Esophagus squamous epithelium (tissue), 5 donors: ENCODE measurements around the gene PINK1. TPM values are rescaled to one million over a fixed set of nuclear protein-coding genes. Genes with fewer than 3 reads are reported as not detected.

Source experiments
- DNase-seq: peaks from one replicate; lab custom pipeline; 2025; lab: John Stamatoyannopoulos, UW
- H3K27ac ChIP-seq, 4 donors: fragments of 200-600 bp; sonication (generic); one replicate each; pipeline ENCODE4 v1.5.1; 2016 to 2019; ENCODE audit warnings: mild to moderate bottlenecking in 1 of 4
- H3K27me3 ChIP-seq, 4 donors: fragments of 200-600 bp; sonication (generic); 1 replicate in 3 of 4; 2 replicates in 1 of 4; pipeline versions ENCODE4 v1.5.1 to v1.6.0; 2017 to 2021; ENCODE audit warnings: antibody characterized with exemption in 1 of 4
- H3K36me3 ChIP-seq, 3 donors: fragments of 200-600 bp; sonication (generic); one replicate each; pipeline ENCODE4 v1.5.1; 2016 to 2019
- H3K4me1 ChIP-seq, 3 donors: fragments of 200-600 bp; sonication (generic); one replicate each; pipeline ENCODE4 v1.5.1; 2017 to 2019
- H3K4me3 ChIP-seq, 4 donors: fragments of 200-600 bp; sonication (generic); 1 replicate in 3 of 4; 2 replicates in 1 of 4; pipeline ENCODE4 v1.5.1; 2016 to 2019; ENCODE audit warnings: mild to moderate bottlenecking in 2 of 4, moderate library complexity in 1 of 4
- H3K9me3 ChIP-seq, 3 donors: fragments of 200-600 bp; sonication (generic); one replicate each; pipeline ENCODE4 v1.5.1; 2016 to 2019
- CTCF ChIP-seq, 6 experiments: fragments of 450-650 bp in 4 of 6; fragments of 200-600 bp in 2 of 6; sonication (generic) in 2 of 6; IDR thresholded peaks; one replicate each; pipeline ENCODE4 v1.5.1; 2016 to 2019; ENCODE audit warnings: antibody characterized with exemption in 6 of 6, mild to moderate bottlenecking in 4 of 6, moderate library complexity in 4 of 6
- POLR2A ChIP-seq, 4 donors: fragments of 450-650 bp; IDR thresholded peaks; one replicate each; pipeline ENCODE4 v1.6.1; 2017; ENCODE audit warnings: antibody characterized with exemption in 4 of 4, mild to moderate bottlenecking in 4 of 4, moderate library complexity in 3 of 4
- WGBS, 2 donors: methylation state at CpG; one replicate each; pipeline ENCODE4 v1.1.5; 2018; 5-methylcytosine and 5-hydroxymethylcytosine counted together
- intact Hi-C: fragments of 100-400 bp; cut with DNase I; formaldehyde crosslinking; loops from one replicate; pipeline ENCODE4 v1.15.0; 2022
- total RNA-seq, 4 donors: library from RNA; depleted of rRNA; stranded (reverse); fragments of >200 nt; gene quantifications; one replicate each; pipeline ENCODE4 v1.1.0, GENCODE V29; 2016
- donor health status: DM: yes; HTN: yes; CAD: no.

The PINK1 gene
- total RNA-seq, 4 donors from 2014 or later: 55.0 to 110 (median 77.1) TPM

DNA sequence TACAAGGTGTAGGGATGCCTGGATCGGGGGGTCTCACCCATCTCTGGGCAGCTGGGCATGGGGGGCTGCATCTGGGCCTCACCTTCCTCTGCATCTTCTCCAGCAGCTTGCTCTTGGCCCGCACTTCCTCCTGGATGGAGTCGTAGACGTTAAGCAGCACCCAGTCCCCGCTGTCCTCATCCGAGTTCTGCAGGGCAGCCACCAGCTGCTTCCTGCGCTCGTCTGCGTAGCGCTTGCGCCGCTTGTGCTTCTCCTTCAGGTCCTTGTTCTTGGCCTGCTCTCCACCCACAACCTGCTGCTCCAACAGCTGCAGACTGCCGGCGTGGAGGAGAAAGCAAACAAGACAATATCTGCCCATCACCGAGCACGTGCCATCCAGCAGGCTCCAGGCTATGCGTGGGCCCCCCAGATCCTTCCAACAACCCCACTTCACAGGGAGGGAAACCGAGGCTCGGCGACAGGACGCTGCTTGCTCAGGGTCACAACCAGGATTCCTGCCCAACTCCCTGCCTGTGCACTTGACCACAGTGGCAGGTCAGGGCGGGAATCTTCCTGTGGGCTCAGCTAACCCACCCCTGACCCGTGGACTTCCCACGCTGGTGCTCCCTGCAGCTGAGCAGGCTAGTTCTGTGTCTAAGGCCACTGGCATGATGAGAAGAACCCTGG lies 49.4 kb downstream of the PINK1 start:
- no peak for TF ChIP-seq POLR2A (IDR thresholded peaks at IDR 0.05)
- H3K9me3 ChIP-seq: no peaks in the 10 kb centered on the region
- DNase-seq: no peak
- no peak overlapping the region for H3K4me3 ChIP-seq
- no peaks in the 10 kb centered on the region for H3K36me3 ChIP-seq
- peaks cover 0 to 5% (median 0%) of the 10 kb centered on the region in 3 donors for H3K4me1 ChIP-seq
- intact Hi-C loops: loop anchor here (2.0 kb wide), 1 partner anchor 42 kb away; no protein-coding TSS in a partner anchor
- H3K27me3 ChIP-seq: no peaks in the 10 kb centered on the region
- WGBS, 2 donors: 67 to 74% methylated on average over 3 to 17 of the region's 24 CpGs
- H3K27ac ChIP-seq: no peak overlapping the region

DNA sequence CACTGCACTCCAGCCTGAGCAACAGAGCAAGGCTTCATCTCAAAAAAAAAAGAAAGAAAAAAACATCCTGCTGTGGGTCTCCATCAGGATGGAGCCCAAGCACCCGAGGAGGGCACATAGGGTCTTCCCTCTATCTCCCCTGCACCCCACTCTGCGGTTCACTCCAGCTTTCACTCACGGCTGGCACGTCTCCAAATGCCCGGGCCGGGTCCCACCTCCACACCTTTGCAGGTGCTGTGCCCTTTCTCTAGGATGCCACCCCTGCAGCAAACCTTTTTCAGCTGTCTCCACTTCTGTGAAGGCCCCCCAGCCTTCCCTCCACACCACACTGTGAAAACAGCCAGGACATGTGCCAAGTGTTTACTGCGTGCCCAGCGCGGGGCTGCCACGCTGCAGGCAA lies 50.4 kb downstream of the PINK1 start:
- WGBS, 2 donors: 63 to 70% methylated on average over 7 to 9 of the region's 10 CpGs
- TF ChIP-seq POLR2A (IDR thresholded peaks at IDR 0.05) (no peak), CTCF (IDR thresholded peaks at IDR 0.05) (no peak)
- Histone ChIP-seq H3K4me1 (peaks cover 0 to 5% (median 0%) of the 10 kb centered on the region in 3 donors), H3K27me3 (no peaks in the 10 kb centered on the region), H3K27ac (no peak overlapping the region), H3K36me3 (no peaks in the 10 kb centered on the region), H3K4me3 (no peak overlapping the region), H3K9me3 (no peaks in the 10 kb centered on the region)
- no peak for DNase-seq
- intact Hi-C loops: loop anchor here (2.0 kb wide), 1 partner anchor 41 kb away; no protein-coding TSS in a partner anchor

- TF ChIP-seq CTCF (IDR thresholded peaks at IDR 0.05) (no peak), POLR2A (IDR thresholded peaks at IDR 0.05) (no peak)
- 74% methylated on average over 9 of the region's 13 CpGs; no CpG with 5 or more reads in 1 of the 2 donors for WGBS, 2 donors
- Histone ChIP-seq H3K27ac (peak overlapping the region; percentile 36 to 73 (median 64)), H3K27me3 (no peaks in the 10 kb centered on the region), H3K4me3 (peak overlapping the region in 3 of 4 donors; percentile 17 to 50 (median 31)), H3K4me1 (peaks cover 0 to 5% (median 0%) of the 10 kb centered on the region in 3 donors), H3K9me3 (no peaks in the 10 kb centered on the region), H3K36me3 (no peaks in the 10 kb centered on the region)
- intact Hi-C loops: no loop called here
- DNase-seq: no peak
Observed at GRCh38 chr1:20684050-20684620, 50.9 kb downstream of the PINK1 start.

GRCh38 chr1:20684651-20685050 lies 51.4 kb downstream of the PINK1 start:
- no peak for TF ChIP-seq CTCF (IDR thresholded peaks at IDR 0.05)
- no peak for TF ChIP-seq POLR2A (IDR thresholded peaks at IDR 0.05)
- Histone ChIP-seq H3K36me3 (no peaks in the 10 kb centered on the region), H3K4me3 (peak overlapping the region in 3 of 4 donors; percentile 17 to 50 (median 31)), H3K4me1 (peaks cover 0 to 5% (median 0%) of the 10 kb centered on the region in 3 donors), H3K9me3 (no peaks in the 10 kb centered on the region), H3K27ac (peak overlapping the region; percentile 36 to 73 (median 64)), H3K27me3 (no peaks in the 10 kb centered on the region)
- WGBS, 2 donors: 84% methylated on average over 6 of the region's 14 CpGs; no CpG with 5 or more reads in 1 of the 2 donors
- intact Hi-C loops: no loop called here
- no peak for DNase-seq

DNA sequence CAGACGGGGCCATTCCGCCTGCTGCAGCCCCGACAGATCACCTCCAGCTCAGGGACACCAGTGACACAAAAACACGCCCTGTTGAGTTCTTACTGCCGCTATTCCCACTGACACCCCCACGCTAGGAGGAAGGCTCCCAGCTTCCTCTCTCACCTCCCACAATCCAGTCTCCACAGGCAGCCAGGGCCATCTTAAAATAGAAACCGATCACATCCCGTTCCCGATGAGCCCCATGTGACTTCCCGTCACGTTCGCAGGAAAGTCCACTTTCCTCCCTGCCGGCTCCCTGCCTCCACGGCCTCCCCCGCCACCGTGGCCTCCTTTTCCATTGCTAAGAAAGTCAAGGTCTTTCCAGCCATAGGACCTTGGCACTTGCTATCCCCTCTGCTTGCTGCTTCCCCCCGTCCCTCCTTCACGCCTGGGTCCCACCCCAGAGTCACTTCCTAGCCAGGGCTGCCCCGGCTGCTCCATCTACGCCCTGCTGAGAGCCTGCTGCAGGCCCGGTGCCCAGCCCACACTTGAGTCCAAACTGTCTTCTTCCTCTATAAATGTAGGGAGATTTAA lies 51.9 kb downstream of the PINK1 start:
- Histone ChIP-seq H3K36me3 (no peaks in the 10 kb centered on the region), H3K27me3 (no peaks in the 10 kb centered on the region), H3K9me3 (no peaks in the 10 kb centered on the region), H3K4me3 (peak overlapping the region in 3 of 4 donors; percentile 17 to 50 (median 31)), H3K4me1 (peaks cover 0 to 5% (median 0%) of the 10 kb centered on the region in 3 donors), H3K27ac (peak overlapping the region; percentile 36 to 73 (median 64))
- WGBS, 2 donors: 76 to 79% methylated on average over 16 to 18 of the region's 21 CpGs
- no peak for DNase-seq
- intact Hi-C loops: no loop called here
- TF ChIP-seq CTCF (IDR thresholded peaks at IDR 0.05) (no peak), POLR2A (IDR thresholded peaks at IDR 0.05) (peak in 1 of 4 donors; percentile 20)
